Measurements from ENCODE around the gene LRP6.

The LRP6 gene

GRCh38 chr12:12108441-12109058 is 158.3 kb downstream of the LRP6 start:
- no peak for DNase-seq

GRCh38 chr12:12107678-12108077 is 159.2 kb downstream of the LRP6 start:
- no peak for DNase-seq

- no peak for DNase-seq
Observed at GRCh38 chr12:12099102-12099501, 167.7 kb downstream of the LRP6 start.

- no peak for DNase-seq
Observed at GRCh38 chr12:12098691-12099015, 168.2 kb downstream of the LRP6 start.

GRCh38 chr12:12097891-12098690 is 168.8 kb downstream of the LRP6 start:
- DNase-seq = no peak

GRCh38 chr12:12095021-12095420 is 171.8 kb downstream of the LRP6 start:
- no peak for DNase-seq

GRCh38 chr12:12094481-12094880 is 172.4 kb downstream of the LRP6 start:
- no peak for DNase-seq

- DNase-seq = no peak
Observed at GRCh38 chr12:12091977-12092663, 174.7 kb downstream of the LRP6 start.

- DNase-seq = no peak
Observed at GRCh38 chr12:12091071-12091470, 175.8 kb downstream of the LRP6 start.

- no peak for DNase-seq
Observed at GRCh38 chr12:12088761-12089160, 178.1 kb downstream of the LRP6 start.

- no peak for DNase-seq
Observed at GRCh38 chr12:12088147-12088546, 178.7 kb downstream of the LRP6 start.

GRCh38 chr12:12087693-12088034 is 179.2 kb downstream of the LRP6 start:
- DNase-seq = no peak

GRCh38 chr12:12086973-12087692 is 179.7 kb downstream of the LRP6 start:
- DNase-seq = no peak

GRCh38 chr12:12086362-12086761 is 180.5 kb downstream of the LRP6 start:
- DNase-seq = no peak

- DNase-seq = no peak
Observed at GRCh38 chr12:12083688-12084087, 183.2 kb downstream of the LRP6 start.

- no peak for DNase-seq
Observed at GRCh38 chr12:12081836-12082497, 184.9 kb downstream of the LRP6 start.

- no peak for DNase-seq
Observed at GRCh38 chr12:12079291-12079690, 187.6 kb downstream of the LRP6 start.

GRCh38 chr12:12072064-12072760 is 194.6 kb downstream of the LRP6 start:
- peak; percentile 9 to 24 for DNase-seq

GRCh38 chr12:12070674-12071656 is 195.9 kb downstream of the LRP6 start, which contains the start of gene BCL2L14:
TSS of gene BCL2L14 (plus strand) at chr12:12070939. CDS start at chr12:12079306, 8,367 bp downstream.
- peak in 1 of 2 donors; percentile 5 for DNase-seq

GRCh38 chr12:12069821-12070548 is 196.9 kb downstream of the LRP6 start:
- no peak for DNase-seq

Measured in stimulated activated CD4-positive, alpha-beta T cell treated with anti-CD3 and anti-CD28 coated beads, Interleukin-2, amount 100 ng/mL, for 48 hours (primary cell).